GM21529 (cell line): ENCODE results near the gene LSM3.

ENCODE experiments used
- ATAC-seq: cut with Tn5 transposase; IDR thresholded peaks from one replicate; pipeline ENCODE4 v1.9.1; 2021; ENCODE audit not compliant: unreplicated experiment

Gene LSM3

DNA sequence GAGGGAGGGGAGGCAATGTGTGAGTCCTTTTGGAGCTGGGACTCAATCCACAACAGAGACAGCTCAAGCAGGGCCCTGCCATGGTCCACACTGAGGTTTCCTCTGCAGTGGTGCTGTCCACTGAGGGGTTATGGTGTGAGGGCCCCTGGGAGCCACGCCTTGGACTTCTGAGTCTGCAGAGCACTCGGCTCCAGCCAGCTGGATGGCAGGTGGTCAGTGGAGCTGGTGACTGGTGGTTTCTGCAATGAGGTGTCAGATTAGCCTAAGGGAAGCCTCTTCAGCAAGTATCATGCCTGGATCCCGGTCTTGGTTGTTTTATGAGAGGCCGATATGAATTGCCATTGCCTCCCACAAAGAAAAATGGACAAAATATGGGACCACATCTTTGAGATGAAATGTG lies 21.7 kb downstream of the LSM3 start:
- no peak for ATAC-seq

DNA sequence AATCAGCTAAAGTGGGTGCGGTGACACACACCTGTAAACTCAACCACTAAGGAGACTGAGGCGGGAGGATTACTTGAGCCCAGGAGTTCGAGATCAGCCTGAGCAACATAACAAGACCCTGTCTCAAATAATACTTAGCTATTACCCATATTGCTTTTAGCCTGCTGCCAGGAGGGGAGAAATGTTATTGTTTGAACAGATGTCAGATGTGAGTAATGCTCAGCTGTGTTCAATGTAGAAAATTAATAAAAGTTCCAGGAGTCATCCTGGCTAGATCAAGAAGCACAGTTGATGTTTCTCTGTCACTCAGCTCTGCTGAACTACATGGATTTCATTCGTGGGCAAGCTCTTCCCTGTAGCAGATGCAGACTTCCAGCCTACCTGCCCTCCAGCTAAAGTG lies 22.2 kb downstream of the LSM3 start:
- no peak for ATAC-seq

DNA sequence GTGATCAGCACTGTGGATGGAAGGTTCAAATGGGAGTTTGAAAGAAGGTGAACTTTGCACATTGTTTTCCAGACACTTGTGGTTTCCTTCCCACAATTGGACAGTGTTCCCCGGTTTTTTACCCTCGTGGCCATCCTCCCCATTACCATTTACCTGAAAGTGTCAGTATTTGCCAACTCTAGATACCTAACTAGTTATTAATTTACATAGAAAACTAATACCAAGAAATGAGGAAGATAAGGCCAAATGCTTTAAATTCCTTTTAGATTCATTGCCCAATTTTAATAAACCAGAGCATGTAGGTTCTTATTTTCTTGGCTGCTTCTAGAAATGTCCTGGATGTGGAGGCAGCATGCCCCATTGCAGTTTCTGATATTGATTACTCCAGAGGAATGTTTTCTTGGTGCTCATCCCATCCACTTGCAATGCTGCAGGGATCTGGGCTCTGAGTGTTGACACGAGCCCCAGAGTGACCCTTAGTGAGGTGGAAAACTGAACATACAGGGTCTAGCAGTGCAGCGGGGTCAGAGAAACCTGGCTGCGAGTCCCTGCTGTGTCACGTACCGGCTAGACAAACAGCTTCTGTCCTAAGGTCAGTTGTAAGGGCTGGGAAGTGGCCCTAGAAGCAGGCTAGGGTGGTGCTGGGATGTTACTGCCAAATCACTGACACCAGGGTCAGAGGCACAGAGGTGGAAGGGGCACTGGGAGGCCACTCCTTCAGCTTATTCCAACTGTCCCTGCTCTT lies 23.5 kb downstream of the LSM3 start:
- no peak for ATAC-seq

DNA sequence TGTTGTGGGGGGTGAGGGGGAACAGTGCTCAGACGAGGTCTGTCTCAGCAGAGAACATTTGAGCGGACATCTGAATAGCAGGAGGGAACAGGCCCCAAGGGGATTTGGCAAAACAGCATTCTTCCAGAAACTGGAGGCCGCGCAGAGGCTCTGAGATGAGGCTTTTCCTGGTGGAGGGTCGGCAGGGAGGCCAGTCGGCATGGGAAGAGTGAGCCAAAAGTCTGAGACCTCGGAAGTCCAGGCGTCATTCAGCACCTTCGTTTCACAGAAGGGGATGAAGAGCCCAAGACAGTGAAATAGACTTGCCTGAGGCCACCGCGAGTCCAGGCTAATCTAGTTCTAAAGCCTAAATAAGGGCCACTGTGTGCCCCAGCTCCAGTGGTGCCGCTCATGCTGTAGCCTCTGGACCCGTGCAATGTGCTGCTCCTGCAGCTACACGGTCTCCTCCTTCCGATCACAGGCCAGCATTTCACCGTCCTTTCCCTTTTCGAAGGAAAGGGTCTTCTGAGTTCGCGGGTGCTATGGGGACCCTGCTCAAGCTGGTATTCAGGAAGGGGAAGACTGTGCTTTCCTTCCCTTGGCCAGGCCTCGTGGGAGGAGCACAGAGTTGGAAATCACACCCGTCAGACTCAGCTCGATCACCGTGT lies 24.4 kb downstream of the LSM3 start:
- no peak for ATAC-seq

DNA sequence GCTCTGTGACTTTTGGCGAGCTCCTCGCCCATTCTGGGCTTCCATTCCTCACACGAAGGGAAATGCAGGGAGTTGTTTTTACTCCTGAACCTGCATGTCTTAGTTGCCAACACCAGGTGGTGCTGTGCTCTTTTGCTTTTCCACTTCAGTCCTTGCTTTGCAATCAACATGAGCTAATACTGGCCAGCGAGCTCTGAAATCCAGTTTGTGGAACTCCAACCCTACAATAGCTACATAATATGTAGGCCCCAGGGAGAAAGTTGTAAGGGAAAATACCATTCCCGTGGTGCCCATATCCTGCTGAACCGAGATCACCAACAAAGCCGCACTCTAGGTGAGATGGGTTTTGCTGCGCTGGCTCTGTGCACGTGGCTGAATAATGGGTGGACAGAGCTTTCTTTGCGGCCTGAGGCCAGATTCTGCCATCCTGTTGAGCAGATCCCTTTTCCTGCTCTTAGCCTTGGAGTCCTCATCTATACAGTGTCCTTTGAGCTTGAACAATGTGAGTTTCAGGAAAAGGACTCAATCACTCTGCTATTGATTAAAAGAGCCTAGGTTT lies 25.0 kb downstream of the LSM3 start:
- ATAC-seq: no peak

DNA sequence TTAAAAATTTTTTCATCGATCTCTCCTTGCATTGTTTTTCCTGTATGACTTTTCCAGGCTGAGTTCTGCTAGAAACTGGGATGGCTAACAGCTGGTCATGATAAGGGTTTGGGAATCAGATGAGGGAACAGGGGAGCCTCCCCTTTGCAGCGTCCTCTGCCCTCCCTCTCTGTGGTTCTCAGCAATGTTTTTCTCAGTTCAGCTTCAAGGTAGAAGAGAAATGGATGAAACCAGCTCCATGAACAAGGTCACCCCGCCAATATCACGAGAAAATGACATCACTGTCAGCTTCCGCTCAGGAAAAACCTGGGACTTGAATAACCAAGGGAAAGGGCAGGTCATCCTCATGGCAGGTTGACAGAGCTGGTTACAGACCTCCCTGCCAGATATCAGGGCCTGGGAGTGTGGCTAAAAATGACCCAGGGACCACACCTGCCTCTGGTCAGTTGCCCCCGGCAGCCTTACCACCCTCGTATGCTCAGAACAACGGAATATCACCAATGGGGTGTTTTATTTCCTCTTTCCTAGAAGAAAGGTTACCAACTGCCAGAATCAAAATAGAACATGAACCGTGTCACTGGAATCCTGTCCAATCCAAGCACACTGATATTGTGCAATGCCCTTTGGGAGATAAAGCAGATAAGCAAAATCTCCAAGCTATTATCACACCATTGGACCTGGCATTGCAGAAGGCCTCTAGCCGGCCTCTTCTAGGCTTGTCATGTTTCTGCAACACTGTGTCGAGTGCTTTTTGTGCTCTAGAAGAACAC lies 26.1 kb downstream of the LSM3 start:
- ATAC-seq: no peak

DNA sequence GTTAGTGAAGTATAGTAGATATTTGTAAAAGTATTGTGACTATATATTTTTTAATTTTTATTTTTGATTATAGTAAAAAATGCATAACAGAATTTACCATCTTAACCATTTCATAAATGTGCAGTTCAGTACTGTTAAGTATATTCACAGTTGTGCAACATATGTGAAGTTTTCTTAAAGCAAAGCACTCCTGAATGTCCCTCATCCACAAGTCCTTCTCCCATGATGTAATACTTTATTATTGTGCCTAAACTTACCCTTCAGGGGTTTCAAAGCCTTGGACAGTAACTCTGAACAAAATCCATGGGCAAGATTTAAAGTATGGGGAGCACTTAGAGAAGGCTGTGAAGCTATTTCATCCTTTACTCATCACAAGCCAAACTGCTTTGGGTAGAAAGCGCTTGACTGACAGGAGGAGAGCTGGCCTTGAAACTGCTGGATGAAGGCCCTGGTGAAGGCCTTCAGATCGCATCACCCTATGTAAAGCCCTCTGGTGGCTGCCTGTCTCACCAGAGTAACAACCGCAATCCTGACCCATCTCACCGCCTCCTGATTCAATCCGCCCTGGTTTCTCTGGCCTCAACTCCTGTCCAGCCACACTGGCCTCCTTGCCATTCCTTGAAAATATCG lies 28.0 kb downstream of the LSM3 start:
- no peak for ATAC-seq

DNA sequence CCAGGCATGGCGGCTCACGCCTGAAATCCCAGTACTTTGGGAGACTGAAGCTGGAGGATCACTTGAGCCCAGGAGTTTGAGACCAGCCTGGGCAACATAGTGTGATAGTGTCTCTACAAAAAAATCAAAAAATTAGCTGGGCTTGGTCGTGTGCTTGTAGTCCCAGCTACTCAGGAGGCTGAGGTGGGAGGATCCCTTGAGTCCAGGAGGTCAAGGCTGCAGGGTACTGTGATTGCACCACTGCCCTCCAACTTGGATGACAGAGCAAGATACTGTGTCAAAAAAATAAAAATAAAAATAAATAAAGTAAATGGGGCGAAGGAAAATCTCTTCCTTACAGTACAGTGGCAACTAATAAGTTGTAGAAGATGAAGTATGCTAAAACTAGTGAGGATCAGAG lies 29.6 kb downstream of the LSM3 start:
- ATAC-seq: no peak

DNA sequence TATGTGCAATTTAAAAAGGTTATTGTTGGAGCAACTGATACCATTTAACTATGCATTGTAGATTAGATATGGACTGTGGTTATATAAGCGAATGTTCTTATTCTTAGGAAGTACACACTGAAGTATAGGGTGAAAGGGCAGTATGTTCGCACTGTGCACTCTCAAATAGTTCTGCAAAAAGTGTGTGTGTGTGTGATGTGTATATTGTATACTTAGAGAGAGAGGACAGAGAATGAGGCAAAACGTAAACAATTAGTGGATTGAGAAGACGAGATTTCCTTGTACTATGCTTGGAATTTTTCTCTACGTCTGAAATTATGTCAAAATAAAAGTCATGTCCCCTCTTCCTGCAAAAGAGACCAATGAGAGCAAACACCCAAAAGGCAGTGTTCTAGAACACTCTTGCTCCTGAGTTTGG lies 30.4 kb downstream of the LSM3 start:
- ATAC-seq: no peak

DNA sequence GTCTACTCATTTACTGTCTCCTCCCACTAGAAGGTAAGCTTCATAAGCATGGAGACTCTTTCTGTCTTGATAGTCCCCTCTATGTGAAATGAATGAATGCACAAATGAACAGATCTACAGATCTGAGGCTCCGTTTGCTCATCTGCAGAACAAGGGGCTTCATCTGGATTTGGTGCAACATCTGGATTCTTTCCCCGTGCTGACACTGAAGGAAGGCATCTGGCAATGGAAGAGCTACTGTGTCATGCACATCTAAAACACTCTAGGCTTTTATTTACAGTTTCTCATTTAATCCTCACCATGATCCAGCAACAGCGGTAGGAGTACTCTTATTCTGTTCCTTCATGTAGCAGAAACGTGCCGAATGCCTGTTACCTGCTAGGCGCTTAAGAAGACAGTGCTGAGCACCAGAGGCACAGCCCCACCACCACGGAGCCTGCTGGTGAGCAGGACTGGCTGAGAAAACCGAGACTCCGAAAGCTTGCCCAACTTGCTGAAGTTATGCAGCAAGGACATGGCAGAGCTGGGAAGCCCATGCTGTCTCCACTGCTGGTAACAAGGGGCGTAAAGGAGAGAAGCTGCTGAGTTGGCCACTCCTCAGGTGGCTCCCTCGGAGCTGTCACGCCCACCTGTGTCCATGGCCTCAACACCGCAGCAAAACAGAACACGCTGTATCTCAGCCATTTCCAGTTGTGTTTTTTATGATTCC lies 31.1 kb downstream of the LSM3 start:
- no peak for ATAC-seq

DNA sequence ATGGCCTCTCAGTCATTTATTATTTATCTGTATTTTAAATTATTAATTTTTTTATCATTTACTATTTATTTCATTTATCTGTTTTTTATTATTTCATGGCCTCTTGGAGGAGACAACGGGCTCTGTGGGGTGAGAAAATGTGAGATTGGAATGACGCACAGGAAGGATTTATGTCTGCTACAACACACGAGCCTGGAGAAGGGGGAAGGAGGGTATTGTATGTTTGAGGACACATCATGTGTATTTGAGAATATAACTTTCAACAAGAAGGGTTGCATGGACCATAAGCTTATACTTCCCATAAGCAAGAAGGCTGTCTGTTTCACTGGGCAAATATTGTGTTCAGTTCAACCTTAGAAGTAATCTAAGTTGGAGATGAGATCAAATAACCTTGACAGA lies 31.7 kb downstream of the LSM3 start:
- ATAC-seq: no peak

DNA sequence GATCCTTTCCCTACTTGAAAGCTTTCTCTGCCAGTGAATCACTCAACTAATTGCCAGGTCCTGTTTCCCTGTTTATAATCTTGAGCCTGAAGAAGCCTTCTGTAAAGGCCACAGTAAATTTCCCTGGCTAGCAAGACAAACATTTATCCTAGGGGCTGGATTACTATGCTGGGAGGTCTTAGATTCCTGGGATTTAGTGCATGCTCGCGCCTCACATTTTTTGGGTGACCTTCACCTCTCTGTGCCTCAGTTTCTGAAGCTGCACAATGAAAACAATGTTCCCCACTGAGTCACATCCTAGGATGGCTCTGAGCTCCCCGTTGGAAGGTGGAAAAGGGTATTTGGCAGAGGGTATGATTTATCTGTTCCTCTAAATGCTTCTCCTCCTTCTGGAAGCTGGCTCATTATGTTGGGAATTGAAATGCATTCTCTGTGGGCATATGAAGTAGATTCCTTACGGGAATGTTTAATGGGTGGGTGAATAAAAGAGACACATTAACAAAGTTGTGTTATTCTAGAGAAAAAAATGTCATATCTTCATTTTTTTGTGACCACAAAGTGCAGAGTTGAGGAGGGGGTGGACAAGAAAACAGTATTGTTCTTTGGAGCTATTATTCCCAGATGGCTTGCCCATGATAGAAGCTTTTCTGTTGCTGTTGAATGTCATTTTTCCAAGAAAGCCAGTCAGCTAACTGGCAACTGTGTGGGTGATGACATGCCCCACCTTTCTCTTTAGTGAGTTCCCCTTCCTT lies 32.4 kb downstream of the LSM3 start:
- ATAC-seq: no peak

DNA sequence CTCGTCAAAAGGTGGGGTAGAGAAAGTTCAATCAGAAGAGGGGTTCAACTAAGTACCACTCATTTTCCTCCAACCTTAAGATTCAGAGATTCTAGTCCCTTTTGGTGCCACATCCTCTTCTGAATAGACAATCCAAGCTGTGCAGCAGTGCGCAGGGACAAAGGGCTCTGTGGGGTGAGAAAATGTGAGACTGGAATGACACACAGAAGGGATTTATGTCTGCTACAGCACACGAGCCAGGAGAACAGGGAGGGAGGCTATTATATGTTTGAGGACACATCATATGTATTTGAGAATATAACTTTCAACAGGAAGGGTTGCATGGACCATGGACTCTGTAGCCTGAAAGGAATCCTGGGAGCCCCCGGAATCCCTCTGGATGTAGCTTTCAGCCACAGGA lies 33.0 kb downstream of the LSM3 start:
- no peak for ATAC-seq

DNA sequence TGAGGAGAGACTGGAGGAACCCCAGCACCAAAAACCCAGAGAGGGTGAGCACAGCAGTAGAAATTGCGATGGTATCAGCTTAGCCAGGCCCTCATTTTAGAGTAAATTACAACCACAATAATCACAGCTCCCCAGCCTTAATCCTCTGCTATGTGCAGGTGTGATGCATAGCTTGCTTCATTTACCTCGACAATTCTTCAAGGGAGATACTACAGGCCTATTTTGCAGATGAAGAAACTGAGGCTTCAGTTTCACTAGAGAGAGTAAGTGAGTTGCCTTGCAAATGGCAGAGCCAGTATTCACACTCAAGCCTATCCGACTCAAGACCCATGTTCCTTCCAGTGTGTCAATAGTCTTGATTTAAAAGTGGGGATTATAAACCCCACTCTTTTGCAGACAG lies 33.4 kb downstream of the LSM3 start:
- no peak for ATAC-seq

DNA sequence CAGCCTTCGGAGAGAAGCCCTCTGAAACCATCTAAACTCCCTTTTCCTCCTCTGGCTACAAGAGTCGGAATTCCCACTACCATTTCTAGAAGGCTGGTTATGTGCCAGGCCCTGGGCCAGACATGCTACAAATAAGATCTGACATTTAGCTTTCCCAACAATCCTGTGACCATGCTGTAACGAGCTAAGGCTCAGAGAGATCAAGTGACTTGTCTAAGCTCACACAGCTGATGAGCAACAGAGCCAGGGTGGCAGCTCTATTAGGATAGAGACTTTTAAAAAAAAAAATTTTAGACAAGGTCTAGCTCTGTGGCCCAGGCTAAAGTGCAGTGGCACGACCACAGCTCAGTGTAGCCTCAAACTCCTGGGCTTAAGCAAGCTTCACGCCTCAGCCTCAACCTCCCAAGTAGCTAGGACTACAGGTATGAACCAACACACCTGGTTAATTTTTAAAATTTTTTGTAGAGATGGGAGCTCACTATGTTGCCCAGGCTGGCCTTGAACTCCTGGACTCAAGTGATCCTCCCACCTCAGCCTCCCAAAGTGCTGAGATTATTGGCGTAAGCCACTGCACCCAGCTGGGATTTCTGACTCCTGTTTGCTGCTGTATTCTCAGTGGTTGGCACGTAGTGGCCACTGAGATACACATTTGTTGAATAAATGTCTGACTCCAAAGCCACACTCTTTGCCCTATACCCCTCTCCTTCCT lies 34.6 kb downstream of the LSM3 start:
- no peak for ATAC-seq

DNA sequence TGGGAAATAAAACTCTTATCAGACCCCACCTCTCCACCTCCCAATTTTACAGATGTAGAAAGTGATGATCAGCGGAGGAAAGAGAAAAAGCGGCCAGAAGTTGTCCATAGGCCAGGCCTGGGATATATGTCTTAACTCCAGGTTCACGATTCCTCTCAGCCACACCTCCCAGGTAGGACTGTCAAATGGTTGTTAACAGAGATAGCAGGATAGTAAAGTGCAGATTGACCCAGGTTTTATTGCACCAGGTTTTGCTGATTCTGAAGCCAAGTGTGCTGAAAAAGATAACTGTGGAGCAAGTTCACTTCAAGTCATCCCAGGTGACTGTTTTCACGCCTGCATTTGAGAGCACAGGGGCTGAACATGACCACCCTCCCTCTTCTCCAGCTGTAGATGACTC lies 36.1 kb downstream of the LSM3 start:
- no peak for ATAC-seq

DNA sequence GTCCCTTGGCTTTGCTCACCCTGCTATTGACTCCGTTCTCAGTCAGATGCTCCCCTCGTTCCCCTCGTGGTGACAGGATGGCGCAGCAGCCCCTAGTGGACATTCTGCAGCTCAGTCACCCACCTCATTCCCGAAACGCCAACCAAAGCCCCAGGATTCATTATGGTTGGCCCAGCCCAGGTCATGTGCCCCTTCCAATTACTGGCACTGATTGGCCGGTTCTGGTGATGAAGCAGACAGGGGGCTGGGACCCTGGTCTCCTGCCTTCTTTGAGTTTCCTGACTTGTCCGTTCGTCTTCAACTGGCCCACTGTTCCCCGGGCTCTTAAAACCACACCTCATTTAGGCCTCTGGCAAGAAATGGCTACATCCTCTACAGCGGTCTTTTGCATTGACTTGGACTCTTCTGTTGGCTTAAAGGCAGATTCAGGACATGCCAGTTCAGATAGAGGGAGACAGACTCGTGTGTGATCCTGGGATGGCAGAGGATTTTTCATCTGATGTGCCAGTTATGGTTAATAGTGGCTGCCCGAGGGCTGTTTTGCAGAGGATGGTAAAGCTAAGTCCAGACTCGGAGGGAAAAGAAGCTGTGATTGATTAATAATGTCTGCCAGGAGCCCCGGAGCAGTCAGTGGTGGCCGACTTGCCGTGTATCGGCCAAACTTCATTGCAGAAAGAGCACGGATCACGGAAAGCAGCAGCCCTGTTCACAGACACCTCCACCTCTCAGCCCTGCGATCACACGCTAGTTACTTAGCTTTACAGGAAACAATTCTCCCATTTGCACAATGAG lies 37.8 kb downstream of the LSM3 start:
- no peak for ATAC-seq

DNA sequence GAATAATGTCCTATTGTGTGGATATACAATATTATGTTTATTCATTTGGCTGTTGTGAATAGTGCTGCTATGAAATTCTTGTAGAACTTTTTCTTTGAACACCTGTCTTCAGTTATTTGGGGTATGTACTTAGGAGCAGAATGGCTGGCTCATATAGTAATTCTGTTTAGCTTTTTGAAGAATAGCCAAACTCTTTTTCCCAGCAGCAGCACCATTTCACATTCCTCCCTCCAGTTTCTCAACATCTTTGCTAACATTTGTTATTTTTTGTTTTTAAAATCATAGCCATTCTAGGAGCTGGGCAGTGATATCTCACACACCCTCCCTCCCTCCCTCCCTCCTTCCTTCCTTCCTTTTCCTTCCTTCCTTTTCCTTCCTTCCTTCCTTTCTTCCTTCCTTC lies 39.7 kb downstream of the LSM3 start:
- no peak for ATAC-seq

DNA sequence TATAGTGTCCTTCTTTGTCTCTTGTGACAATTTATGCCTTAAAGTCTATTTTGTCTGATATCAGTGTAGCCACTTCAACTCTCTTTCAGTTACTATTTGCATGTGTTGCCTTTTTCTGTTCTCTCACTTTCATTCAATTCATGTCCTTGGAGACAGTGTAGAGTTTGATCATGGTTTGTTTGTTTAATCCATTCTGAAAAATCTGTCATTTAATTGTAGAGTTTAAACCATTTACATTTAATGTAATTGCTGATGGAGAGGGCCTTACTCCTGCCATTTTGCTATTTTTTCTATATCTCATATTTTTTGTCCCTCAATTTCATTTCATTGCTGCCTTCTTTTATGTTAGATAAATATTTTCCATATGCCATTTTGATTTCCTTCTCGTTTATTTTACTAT lies 42.3 kb downstream of the LSM3 start:
- no peak for ATAC-seq
